ENCODE data around the gene TMEM267. TPM values are rescaled to one million over a fixed set of nuclear protein-coding genes. Genes with fewer than 3 reads are reported as not detected.
A peak's percentile ranks its signal among the peaks of the same experiment; 100 is the strongest.
"Not testable (repeated sequence)": the region's sequence is repeated elsewhere in the genome, so short reads cannot be mapped to it uniquely, and the experiment has no call there.

TMEM267 gene
- total RNA-seq, 1 experiment from 2014 or later = 57.2 TPM

GRCh38 chr5:43433382-43433781 lies 50.3 kb downstream of the TMEM267 start:
- no peak for DNase-seq
- H3K4me1 ChIP-seq (ENCODE audit: low read length) = no peaks in the 10 kb centered on the region
- H4K20me1 ChIP-seq (ENCODE audit: insufficient read depth, low read depth, low read length) = no peaks in the 10 kb centered on the region
- H3K36me3 ChIP-seq (ENCODE audit: insufficient read depth, low read length) = no peaks in the 10 kb centered on the region
- no peak overlapping the region for H3K9ac ChIP-seq (ENCODE audit: low read length)
- H3K27me3 ChIP-seq (ENCODE audit: low read length) = no peaks in the 10 kb centered on the region
- no peak overlapping the region for H2AFZ ChIP-seq (ENCODE audit: low read length)
- no peak overlapping the region for H3K4me3 ChIP-seq (ENCODE audit: low read length)
- no peaks in the 10 kb centered on the region for H3K9me3 ChIP-seq (ENCODE audit: low read length)
- H3K27ac ChIP-seq (ENCODE audit: low read length) = no peak overlapping the region
- H3K4me2 ChIP-seq (ENCODE audit: low read depth, low read length, poor library complexity, severe bottlenecking) = no peak overlapping the region
- no peaks in the 10 kb centered on the region for H3K79me2 ChIP-seq (ENCODE audit: low read length)
- no peaks in the 10 kb centered on the region for H3K9me2 ChIP-seq (replicated peaks; ENCODE audit: insufficient read depth, low read length)

GRCh38 chr5:43432486-43433375 lies 50.9 kb downstream of the TMEM267 start:
- no peaks in the 10 kb centered on the region for H4K20me1 ChIP-seq (ENCODE audit: insufficient read depth, low read depth, low read length)

GRCh38 chr5:43429706-43430105 lies 54.0 kb downstream of the TMEM267 start:
- H3K27ac ChIP-seq (ENCODE audit: low read length) = no peak overlapping the region
- no peaks in the 10 kb centered on the region; the same call in 1 of the 2 replicates for H3K27me3 ChIP-seq (ENCODE audit: low read length)
- no peaks in the 10 kb centered on the region for H3K4me1 ChIP-seq (ENCODE audit: low read length)
- no peak overlapping the region for H3K9ac ChIP-seq (ENCODE audit: low read length)
- H3K79me2 ChIP-seq (ENCODE audit: low read length) = no peaks in the 10 kb centered on the region
- H4K20me1 ChIP-seq (ENCODE audit: insufficient read depth, low read depth, low read length) = no peaks in the 10 kb centered on the region
- no peaks in the 10 kb centered on the region for H3K9me2 ChIP-seq (replicated peaks; ENCODE audit: insufficient read depth, low read length)
- no peaks in the 10 kb centered on the region for H3K9me3 ChIP-seq (ENCODE audit: low read length)
- peak; percentile 28 for DNase-seq
- H2AFZ ChIP-seq (ENCODE audit: low read length) = no peak overlapping the region
- no peak overlapping the region for H3K4me3 ChIP-seq (ENCODE audit: low read length)
- no peak overlapping the region for H3K4me2 ChIP-seq (ENCODE audit: low read depth, low read length, poor library complexity, severe bottlenecking)
- no peaks in the 10 kb centered on the region for H3K36me3 ChIP-seq (ENCODE audit: insufficient read depth, low read length)

More at GRCh38 chr5:43432486-43433375, 50.9 kb downstream of the TMEM267 start:
- Histone ChIP-seq H3K4me3 (ENCODE audit: low read length) (no peak overlapping the region), H3K9me3 (ENCODE audit: low read length) (no peaks in the 10 kb centered on the region), H3K4me2 (ENCODE audit: low read depth, low read length, poor library complexity, severe bottlenecking) (no peak overlapping the region), H3K27ac (ENCODE audit: low read length) (no peak overlapping the region), H3K9ac (ENCODE audit: low read length) (no peak overlapping the region), H3K36me3 (ENCODE audit: insufficient read depth, low read length) (no peaks in the 10 kb centered on the region), H3K4me1 (ENCODE audit: low read length) (no peaks in the 10 kb centered on the region), H3K79me2 (ENCODE audit: low read length) (no peaks in the 10 kb centered on the region), H2AFZ (ENCODE audit: low read length) (no peak overlapping the region), H3K27me3 (ENCODE audit: low read length) (no peaks in the 10 kb centered on the region), H3K9me2 (replicated peaks; ENCODE audit: insufficient read depth, low read length) (no peaks in the 10 kb centered on the region)
- DNase-seq = no peak

GRCh38 chr5:43429016-43429415 lies 54.6 kb downstream of the TMEM267 start:
- DNase-seq = peak; percentile 35
- H3K27ac ChIP-seq (ENCODE audit: low read length) = no peak overlapping the region
- no peak overlapping the region for H2AFZ ChIP-seq (ENCODE audit: low read length)
- no peaks in the 10 kb centered on the region for H3K4me1 ChIP-seq (ENCODE audit: low read length)
- H3K9ac ChIP-seq (ENCODE audit: low read length) = no peak overlapping the region
- no peaks in the 10 kb centered on the region for H3K9me3 ChIP-seq (ENCODE audit: low read length)
- H4K20me1 ChIP-seq (ENCODE audit: insufficient read depth, low read depth, low read length) = no peaks in the 10 kb centered on the region
- H3K36me3 ChIP-seq (ENCODE audit: insufficient read depth, low read length) = no peaks in the 10 kb centered on the region
- no peaks in the 10 kb centered on the region for H3K79me2 ChIP-seq (ENCODE audit: low read length)
- no peak overlapping the region for H3K4me2 ChIP-seq (ENCODE audit: low read depth, low read length, poor library complexity, severe bottlenecking)
- H3K27me3 ChIP-seq (ENCODE audit: low read length) = no peaks in the 10 kb centered on the region; the same call in 1 of the 2 replicates
- no peaks in the 10 kb centered on the region for H3K9me2 ChIP-seq (replicated peaks; ENCODE audit: insufficient read depth, low read length)
- no peak overlapping the region for H3K4me3 ChIP-seq (ENCODE audit: low read length)

GRCh38 chr5:43427306-43427705 lies 56.4 kb downstream of the TMEM267 start:
- H3K9me3 ChIP-seq (ENCODE audit: low read length) = no peaks in the 10 kb centered on the region
- H2AFZ ChIP-seq (ENCODE audit: low read length) = no peak overlapping the region
- DNase-seq = peak; percentile 16
- no peak overlapping the region for H3K27ac ChIP-seq (ENCODE audit: low read length)
- no peaks in the 10 kb centered on the region for H4K20me1 ChIP-seq (ENCODE audit: insufficient read depth, low read depth, low read length)
- no peaks in the 10 kb centered on the region; the same call in 1 of the 2 replicates for H3K27me3 ChIP-seq (ENCODE audit: low read length)
- no peak overlapping the region for H3K4me3 ChIP-seq (ENCODE audit: low read length)
- H3K9me2 ChIP-seq (replicated peaks; ENCODE audit: insufficient read depth, low read length) = no peaks in the 10 kb centered on the region
- no peaks in the 10 kb centered on the region for H3K79me2 ChIP-seq (ENCODE audit: low read length)
- H3K36me3 ChIP-seq (ENCODE audit: insufficient read depth, low read length) = no peaks in the 10 kb centered on the region
- no peak overlapping the region for H3K9ac ChIP-seq (ENCODE audit: low read length)
- H3K4me2 ChIP-seq (ENCODE audit: low read depth, low read length, poor library complexity, severe bottlenecking) = no peak overlapping the region
- no peaks in the 10 kb centered on the region for H3K4me1 ChIP-seq (ENCODE audit: low read length)

GRCh38 chr5:43425983-43426382 lies 57.7 kb downstream of the TMEM267 start:
- no peaks in the 10 kb centered on the region; the same call in 1 of the 2 replicates for H3K27me3 ChIP-seq (ENCODE audit: low read length)
- H3K9me3 ChIP-seq (ENCODE audit: low read length) = no peaks in the 10 kb centered on the region
- no peaks in the 10 kb centered on the region for H3K36me3 ChIP-seq (ENCODE audit: insufficient read depth, low read length)
- H3K4me2 ChIP-seq (ENCODE audit: low read depth, low read length, poor library complexity, severe bottlenecking) = no peak overlapping the region
- H3K4me3 ChIP-seq (ENCODE audit: low read length) = no peak overlapping the region
- peak; percentile 23 for DNase-seq
- H2AFZ ChIP-seq (ENCODE audit: low read length) = no peak overlapping the region
- no peaks in the 10 kb centered on the region for H3K9me2 ChIP-seq (replicated peaks; ENCODE audit: insufficient read depth, low read length)
- H3K9ac ChIP-seq (ENCODE audit: low read length) = no peak overlapping the region
- H3K27ac ChIP-seq (ENCODE audit: low read length) = no peak overlapping the region
- no peaks in the 10 kb centered on the region for H4K20me1 ChIP-seq (ENCODE audit: insufficient read depth, low read depth, low read length)
- H3K4me1 ChIP-seq (ENCODE audit: low read length) = no peaks in the 10 kb centered on the region
- H3K79me2 ChIP-seq (ENCODE audit: low read length) = no peaks in the 10 kb centered on the region

GRCh38 chr5:43423086-43423485 lies 60.6 kb downstream of the TMEM267 start:
- not testable (repeated sequence) for H3K27me3 ChIP-seq (ENCODE audit: low read length); H3K79me2 ChIP-seq (ENCODE audit: low read length); H3K27ac ChIP-seq (ENCODE audit: low read length); H3K4me1 ChIP-seq (ENCODE audit: low read length); H3K4me2 ChIP-seq (ENCODE audit: low read depth, low read length, poor library complexity, severe bottlenecking); H3K4me3 ChIP-seq (ENCODE audit: low read length); DNase-seq; H3K9ac ChIP-seq (ENCODE audit: low read length); H3K9me2 ChIP-seq (replicated peaks; ENCODE audit: insufficient read depth, low read length); H3K9me3 ChIP-seq (ENCODE audit: low read length); H4K20me1 ChIP-seq (ENCODE audit: insufficient read depth, low read depth, low read length); H3K36me3 ChIP-seq (ENCODE audit: insufficient read depth, low read length); H2AFZ ChIP-seq (ENCODE audit: low read length)

GRCh38 chr5:43422143-43422542 lies 61.5 kb downstream of the TMEM267 start:
- no peaks in the 10 kb centered on the region for H3K36me3 ChIP-seq (ENCODE audit: insufficient read depth, low read length)
- H3K9me2 ChIP-seq (replicated peaks; ENCODE audit: insufficient read depth, low read length) = no peaks in the 10 kb centered on the region
- no peak overlapping the region for H3K4me3 ChIP-seq (ENCODE audit: low read length)
- H3K4me1 ChIP-seq (ENCODE audit: low read length) = peaks cover 2% of the 10 kb centered on the region
- no peak overlapping the region for H2AFZ ChIP-seq (ENCODE audit: low read length)
- no peak for DNase-seq
- no peaks in the 10 kb centered on the region; the same call in 1 of the 2 replicates for H3K27me3 ChIP-seq (ENCODE audit: low read length)
- no peaks in the 10 kb centered on the region for H4K20me1 ChIP-seq (ENCODE audit: insufficient read depth, low read depth, low read length)
- H3K4me2 ChIP-seq (ENCODE audit: low read depth, low read length, poor library complexity, severe bottlenecking) = no peak overlapping the region
- no peaks in the 10 kb centered on the region for H3K79me2 ChIP-seq (ENCODE audit: low read length)
- H3K27ac ChIP-seq (ENCODE audit: low read length) = no peak overlapping the region
- H3K9ac ChIP-seq (ENCODE audit: low read length) = no peak overlapping the region
- H3K9me3 ChIP-seq (ENCODE audit: low read length) = no peaks in the 10 kb centered on the region

All from Karpas-422 (cell line).